ENCODE data around the gene ZNF778.

The ZNF778 gene

GRCh38 chr16:89172171-89172527 lies 45.4 kb upstream of the ZNF778 start:
- in situ Hi-C loops (cut with MboI; ENCODE audit: low pct_unique_long_range_greater_than_20kb, low sequenced_read_pairs, unreplicated experiment), result no loop called here
- no peak for DNase-seq (ENCODE audit: low spot score)
- no peak for TF ChIP-seq CTCF (IDR thresholded peaks at IDR 0.05; ENCODE audit: extremely low read depth, insufficient read depth, missing control alignments)

- DNase-seq (ENCODE audit: low spot score), result no peak
- in situ Hi-C loops (cut with MboI; ENCODE audit: low pct_unique_long_range_greater_than_20kb, low sequenced_read_pairs, unreplicated experiment), result no loop called here
- TF ChIP-seq CTCF (IDR thresholded peaks at IDR 0.05; ENCODE audit: extremely low read depth, insufficient read depth, missing control alignments), result no peak
Observed at GRCh38 chr16:89172528-89173173, 44.9 kb upstream of the ZNF778 start.

GRCh38 chr16:89173174-89173921 lies 44.2 kb upstream of the ZNF778 start:
- in situ Hi-C loops (cut with MboI; ENCODE audit: low pct_unique_long_range_greater_than_20kb, low sequenced_read_pairs, unreplicated experiment), result no loop called here
- TF ChIP-seq CTCF (IDR thresholded peaks at IDR 0.05; ENCODE audit: extremely low read depth, insufficient read depth, missing control alignments), result no peak
- no peak for DNase-seq (ENCODE audit: low spot score)

- in situ Hi-C loops (cut with MboI; ENCODE audit: low pct_unique_long_range_greater_than_20kb, low sequenced_read_pairs, unreplicated experiment), result no loop called here
- no peak for TF ChIP-seq CTCF (IDR thresholded peaks at IDR 0.05; ENCODE audit: extremely low read depth, insufficient read depth, missing control alignments)
- no peak for DNase-seq (ENCODE audit: low spot score)
Observed at GRCh38 chr16:89174055-89174827, 43.3 kb upstream of the ZNF778 start.

GRCh38 chr16:89174877-89175276 lies 42.6 kb upstream of the ZNF778 start:
- in situ Hi-C loops (cut with MboI; ENCODE audit: low pct_unique_long_range_greater_than_20kb, low sequenced_read_pairs, unreplicated experiment), result no loop called here
- no peak for DNase-seq (ENCODE audit: low spot score)
- no peak for TF ChIP-seq CTCF (IDR thresholded peaks at IDR 0.05; ENCODE audit: extremely low read depth, insufficient read depth, missing control alignments)

- DNase-seq (ENCODE audit: low spot score), result no peak
- in situ Hi-C loops (cut with MboI; ENCODE audit: low pct_unique_long_range_greater_than_20kb, low sequenced_read_pairs, unreplicated experiment), result no loop called here
- TF ChIP-seq CTCF (IDR thresholded peaks at IDR 0.05; ENCODE audit: extremely low read depth, insufficient read depth, missing control alignments), result no peak
Observed at GRCh38 chr16:89175280-89176146, 42.0 kb upstream of the ZNF778 start.

All from GM13977 (cell line).